Activated CD4-positive, alpha-beta T cell treated with anti-CD3 and anti-CD28 coated beads for 1 hour (primary cell): ENCODE data around the gene WASF2.
"Not testable (repeated sequence)": the region's sequence is repeated elsewhere in the genome, so short reads cannot be mapped to it uniquely, and the experiment has no call there.

Source experiments
- DNase-seq: peaks from one replicate; pipeline ENCODE4 v3.0.0-alpha.2; 2020

Gene WASF2

GRCh38 chr1:27394282-27394658, 95.7 kb downstream of the WASF2 start:
- no peak for DNase-seq

DNA sequence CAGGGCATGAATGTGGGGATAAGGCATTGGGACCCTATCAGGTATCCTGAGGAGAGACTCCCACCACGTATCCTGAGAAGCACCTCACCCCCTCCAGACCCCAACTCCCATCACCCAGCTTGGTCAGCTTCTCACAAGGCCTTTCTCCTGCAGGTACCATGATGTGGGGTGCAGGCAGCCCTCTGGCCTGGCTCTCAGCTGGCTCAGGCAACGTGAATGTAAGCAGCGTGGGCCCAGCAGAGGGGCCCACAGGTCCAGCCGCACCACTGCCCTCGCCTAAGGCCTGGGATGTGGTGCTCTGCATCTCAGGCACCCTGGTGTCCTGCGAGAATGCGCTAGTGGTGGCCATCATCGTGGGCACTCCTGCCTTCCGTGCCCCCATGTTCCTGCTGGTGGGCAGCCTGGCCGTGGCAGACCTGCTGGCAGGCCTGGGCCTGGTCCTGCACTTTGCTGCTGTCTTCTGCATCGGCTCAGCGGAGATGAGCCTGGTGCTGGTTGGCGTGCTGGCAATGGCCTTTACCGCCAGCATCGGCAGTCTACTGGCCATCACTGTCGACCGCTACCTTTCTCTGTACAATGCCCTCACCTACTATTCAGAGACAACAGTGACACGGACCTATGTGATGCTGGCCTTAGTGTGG, 96.2 kb downstream of the WASF2 start:
- DNase-seq = no peak

GRCh38 chr1:27392778-27393635, 97.0 kb downstream of the WASF2 start:
- no peak for DNase-seq

DNA sequence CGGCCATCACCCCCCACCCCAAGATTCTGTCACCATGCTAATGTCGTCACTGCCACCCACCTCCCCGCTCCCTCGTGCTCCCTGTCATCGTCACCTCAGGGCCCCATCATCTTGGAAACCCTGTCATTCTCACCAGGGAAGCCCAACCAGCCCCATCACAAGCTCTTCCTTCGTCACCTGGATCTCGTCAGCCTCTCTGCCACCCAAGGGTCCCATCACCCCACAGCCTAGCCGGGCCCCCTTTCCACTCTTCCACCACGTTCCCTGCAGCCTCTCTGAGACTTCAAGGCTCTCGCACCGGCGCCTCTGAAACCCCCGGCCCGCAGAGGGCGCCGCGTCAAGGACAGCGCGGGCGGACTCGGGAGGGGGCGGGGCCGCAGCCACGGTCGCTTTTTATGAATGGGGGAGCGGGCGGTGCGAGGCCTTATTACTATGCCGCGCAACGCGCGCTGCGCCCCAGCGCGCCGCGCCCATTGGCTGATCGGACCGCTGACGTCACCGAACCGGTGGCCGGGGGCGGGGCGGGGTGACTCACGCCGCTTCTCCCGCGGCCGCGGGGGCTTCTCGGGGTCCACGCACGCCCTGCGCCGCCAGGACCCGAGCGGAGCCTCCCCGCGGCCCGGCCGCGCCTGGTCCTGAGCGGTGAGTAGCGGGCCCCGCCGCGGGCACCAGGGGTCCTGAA, 97.7 kb downstream of the WASF2 start, which contains the start of gene GPR3:
Gene GPR3, plus strand, starts transcription at position 527 of the 682 bp plus-strand sequence. CDS start 1,177 bp downstream, outside the sequence.
- peak; percentile 92 for DNase-seq

DNA sequence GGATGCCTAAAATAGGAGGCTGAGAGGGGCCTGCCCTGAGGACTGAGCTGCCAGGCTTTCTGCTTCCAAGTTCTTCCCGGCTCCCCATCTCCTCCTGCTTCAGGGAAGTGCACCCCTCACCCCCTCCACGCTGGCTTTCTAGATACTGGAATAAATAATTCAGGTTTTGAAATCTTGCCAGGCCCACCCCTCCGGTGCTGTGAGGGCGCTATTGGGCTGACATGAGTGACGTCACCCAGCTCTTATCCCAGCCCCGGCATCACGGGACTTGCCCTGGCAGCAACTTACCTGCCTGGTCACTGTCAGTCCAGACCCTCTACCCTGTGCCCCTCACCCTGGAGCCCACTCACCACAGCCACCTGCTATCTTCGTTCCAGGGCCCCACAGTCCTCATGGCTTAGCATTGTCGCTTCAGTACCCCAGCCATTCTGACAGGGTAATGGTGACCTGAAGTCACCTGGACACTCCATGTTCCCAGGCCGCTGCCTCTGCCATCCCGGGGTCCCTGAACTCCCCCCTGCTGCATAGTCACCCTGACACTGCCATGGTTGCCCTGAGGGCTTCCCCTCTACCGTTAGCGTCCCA, 98.4 kb downstream of the WASF2 start:
- no peak for DNase-seq

DNA sequence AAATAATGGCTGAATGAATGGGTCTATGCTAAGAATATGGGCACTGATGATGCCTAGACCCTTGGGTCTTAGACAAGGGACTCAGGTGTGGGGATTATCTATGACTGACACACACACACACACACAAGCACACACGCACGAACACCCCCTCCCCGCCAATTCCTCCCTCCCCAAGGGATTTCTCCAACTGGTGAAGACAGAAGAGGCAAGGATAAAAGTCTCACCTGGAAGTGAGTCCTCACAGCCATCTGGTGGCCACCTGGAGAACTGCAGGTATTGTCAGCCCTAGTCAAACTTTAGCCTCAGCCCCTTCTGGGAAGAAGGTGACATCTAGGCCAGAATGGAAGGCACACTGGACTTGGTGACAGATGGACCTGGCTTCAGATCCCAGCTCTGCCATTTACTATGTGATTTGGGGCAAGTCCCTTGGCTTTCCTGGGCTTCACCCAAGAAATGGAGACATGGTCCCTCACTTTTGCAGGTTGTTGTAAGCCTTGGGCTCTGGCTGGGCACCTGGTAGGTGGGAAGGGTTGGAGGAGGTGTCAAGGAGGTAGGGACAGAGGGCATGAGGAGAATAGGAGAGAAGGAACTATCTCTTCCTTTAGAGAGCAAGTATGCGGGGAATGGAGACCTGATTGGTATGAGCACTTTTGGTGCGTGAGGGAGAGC, 101.5 kb downstream of the WASF2 start:
- DNase-seq = peak; percentile 61

GRCh38 chr1:27384797-27385196, 105.2 kb downstream of the WASF2 start:
- DNase-seq = not testable (repeated sequence)

GRCh38 chr1:27383661-27384060, 106.3 kb downstream of the WASF2 start:
- DNase-seq = no peak

- no peak for DNase-seq
These were observed 106.8 kb downstream of the WASF2 start, which contains the start of gene CD164L2 for GRCh38 chr1:27383039-27383605. TSS of gene CD164L2 (minus strand) at chr1:27383333. CDS start at chr1:27383239, 94 bp downstream.

DNA sequence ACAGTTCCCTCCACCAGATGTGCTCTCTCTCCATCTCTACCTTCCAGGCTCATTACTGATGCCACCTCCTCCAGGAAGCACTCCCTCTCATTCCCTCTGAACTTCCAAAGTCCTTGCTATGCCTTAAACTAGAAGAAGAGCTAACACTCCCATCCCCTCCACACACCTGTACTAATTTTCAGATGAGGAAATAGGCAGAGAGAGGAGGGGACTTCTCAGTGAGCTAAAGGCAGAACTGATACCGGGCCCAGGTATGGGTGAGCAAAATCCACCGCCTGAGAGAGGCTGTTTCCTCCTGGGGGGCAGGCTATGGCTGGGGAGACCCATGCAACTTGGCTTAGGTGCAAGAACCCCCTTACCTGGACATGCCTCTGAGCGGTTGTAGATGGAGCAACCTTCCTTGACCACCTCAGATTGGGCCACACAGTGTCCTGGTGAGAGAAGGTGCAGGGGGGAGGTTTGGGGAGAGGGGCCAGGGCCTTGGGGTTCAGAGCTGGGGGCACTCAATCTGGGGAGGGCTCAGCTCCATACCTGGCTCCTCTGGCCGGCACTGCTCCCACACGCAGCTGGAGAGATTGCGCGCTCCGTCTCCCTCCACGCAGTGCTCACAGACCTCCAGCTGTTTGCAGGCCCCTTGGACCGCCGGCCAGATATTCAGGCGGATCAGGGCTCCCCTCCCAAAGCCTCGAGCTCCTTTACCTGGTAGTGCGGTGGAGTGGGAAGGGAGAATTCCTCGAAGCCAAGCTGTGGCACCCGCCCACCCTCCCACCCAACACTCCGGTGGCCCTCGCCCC, 107.8 kb downstream of the WASF2 start:
- no peak for DNase-seq

- no peak for DNase-seq
These were observed 108.9 kb downstream of the WASF2 start for GRCh38 chr1:27380766-27381733.

- DNase-seq = no peak
These were observed 109.7 kb downstream of the WASF2 start for GRCh38 chr1:27380224-27380623.

GRCh38 chr1:27379564-27380122, 110.3 kb downstream of the WASF2 start:
- no peak for DNase-seq

GRCh38 chr1:27377760-27378495, 112.0 kb downstream of the WASF2 start:
- DNase-seq = no peak

GRCh38 chr1:27374362-27375086, 115.4 kb downstream of the WASF2 start, which contains the start of gene FCN3:
TSS of gene FCN3 (minus strand) at chr1:27374824. CDS start at chr1:27374818, 6 bp downstream.
- DNase-seq = no peak

- no peak for DNase-seq
These were observed 116.9 kb downstream of the WASF2 start for GRCh38 chr1:27372808-27373690.
